WI38 (cell line): ENCODE measurements around the gene AFG3L2.

Source experiments
- H3K4me3 ChIP-seq: 2 replicates; pipeline ENCODE4 v1.5.1; 2011; ENCODE audit warnings: low read depth, mild to moderate bottlenecking, control low read depth, low read length
- TF ChIP-seq, protein P1 (sequence below): IDR thresholded peaks from 2 replicates; pipeline ENCODE4 v1.5.1; 2012; ENCODE audit warnings: low read depth, mild to moderate bottlenecking, control low read depth, low read length

AFG3L2 gene

DNA sequence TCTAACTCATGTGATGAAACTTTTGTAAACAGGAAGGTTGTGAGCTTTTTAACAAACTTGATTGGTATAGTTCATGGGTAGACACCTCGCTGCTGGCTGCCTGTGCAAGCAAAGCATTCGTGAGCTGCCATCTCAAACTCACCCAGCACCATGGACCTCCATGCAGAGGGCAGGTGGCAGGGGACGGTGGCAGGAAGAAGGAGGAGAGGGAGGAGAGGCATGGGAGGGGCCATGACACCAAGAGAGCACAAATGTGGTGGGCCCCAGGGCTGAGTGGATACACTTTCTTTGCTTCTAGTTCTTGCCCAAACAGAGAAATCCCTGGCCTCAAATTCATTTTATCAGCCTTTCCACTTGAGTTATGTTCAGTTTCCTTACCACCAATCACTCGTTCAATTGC, 29.1 kb downstream of the AFG3L2 start:
- no peak overlapping the region for H3K4me3 ChIP-seq
- TF ChIP-seq, protein P1, sequence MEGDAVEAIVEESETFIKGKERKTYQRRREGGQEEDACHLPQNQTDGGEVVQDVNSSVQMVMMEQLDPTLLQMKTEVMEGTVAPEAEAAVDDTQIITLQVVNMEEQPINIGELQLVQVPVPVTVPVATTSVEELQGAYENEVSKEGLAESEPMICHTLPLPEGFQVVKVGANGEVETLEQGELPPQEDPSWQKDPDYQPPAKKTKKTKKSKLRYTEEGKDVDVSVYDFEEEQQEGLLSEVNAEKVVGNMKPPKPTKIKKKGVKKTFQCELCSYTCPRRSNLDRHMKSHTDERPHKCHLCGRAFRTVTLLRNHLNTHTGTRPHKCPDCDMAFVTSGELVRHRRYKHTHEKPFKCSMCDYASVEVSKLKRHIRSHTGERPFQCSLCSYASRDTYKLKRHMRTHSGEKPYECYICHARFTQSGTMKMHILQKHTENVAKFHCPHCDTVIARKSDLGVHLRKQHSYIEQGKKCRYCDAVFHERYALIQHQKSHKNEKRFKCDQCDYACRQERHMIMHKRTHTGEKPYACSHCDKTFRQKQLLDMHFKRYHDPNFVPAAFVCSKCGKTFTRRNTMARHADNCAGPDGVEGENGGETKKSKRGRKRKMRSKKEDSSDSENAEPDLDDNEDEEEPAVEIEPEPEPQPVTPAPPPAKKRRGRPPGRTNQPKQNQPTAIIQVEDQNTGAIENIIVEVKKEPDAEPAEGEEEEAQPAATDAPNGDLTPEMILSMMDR = no peak

DNA sequence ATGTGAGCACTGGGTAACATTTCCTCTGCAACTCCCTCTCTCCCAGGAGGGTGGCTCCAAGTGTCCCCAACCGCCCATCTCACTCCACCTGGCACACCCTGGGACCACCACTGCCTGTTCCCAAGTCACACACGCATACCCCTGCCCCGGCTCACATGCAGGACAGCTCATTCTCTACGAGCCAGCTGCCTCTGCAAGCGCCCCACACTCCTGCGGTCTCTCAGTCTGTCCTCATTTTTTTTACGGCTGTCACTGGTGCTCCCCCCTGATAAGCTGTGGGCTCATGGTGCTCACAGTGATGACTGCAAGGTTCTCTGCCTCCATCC, 30.8 kb downstream of the AFG3L2 start:
- no peak overlapping the region for H3K4me3 ChIP-seq
- TF ChIP-seq, protein P1 = no peak

DNA sequence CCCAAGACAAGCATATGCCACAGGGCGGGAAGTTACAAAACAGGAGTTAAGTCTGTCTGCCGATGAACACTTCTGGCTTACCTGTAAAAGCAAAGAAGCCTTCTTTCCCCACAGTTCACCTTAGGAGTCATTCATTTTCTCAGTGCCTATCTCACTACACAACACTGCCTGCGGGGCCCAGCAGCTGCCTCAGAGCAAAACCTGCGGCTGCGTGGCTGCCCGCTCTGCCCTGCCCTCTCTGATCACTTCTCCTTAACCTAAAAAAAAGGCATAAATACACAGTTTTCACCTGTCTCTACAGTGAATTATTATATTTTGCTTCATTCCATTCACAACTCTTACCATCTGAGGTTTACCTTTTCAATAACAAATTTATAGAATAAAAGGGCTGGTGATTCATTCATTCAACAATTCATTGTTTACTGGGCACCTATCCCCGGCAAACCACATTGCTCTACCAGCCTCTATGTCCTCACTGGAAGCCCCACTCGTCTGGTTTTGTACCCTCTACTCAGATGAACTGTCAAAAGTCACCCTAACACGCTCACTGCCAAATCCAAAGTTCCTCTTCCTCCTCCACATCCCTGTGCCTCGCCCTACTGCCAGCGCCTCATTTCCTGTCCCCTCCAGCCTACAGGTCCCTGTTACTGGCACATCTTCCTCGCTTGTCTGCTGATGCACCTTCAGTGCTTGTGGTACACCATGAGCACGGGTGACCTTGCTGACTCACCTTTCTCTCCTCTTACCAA, 31.4 kb downstream of the AFG3L2 start:
- TF ChIP-seq, protein P1 = no peak

DNA sequence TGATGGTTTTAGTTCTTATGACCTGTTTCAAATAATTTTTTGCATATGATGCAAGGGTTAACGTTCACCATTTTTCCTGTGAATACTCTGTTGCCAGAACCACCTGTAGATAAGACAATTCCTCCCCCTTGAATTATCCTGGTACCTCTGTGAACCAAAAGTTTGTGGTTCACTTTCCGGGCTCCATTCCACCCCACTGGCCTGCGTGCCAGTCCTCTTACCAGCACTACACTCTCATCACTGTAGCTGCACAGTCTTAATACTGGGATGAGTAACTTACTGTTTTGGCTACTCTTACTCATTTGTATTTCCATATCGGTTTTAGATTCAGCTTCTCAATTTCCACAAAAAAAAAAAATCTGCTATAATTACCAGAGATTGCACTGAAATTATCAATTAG, 34.4 kb downstream of the AFG3L2 start:
- TF ChIP-seq, protein P1 = no peak
- H3K4me3 ChIP-seq = no peak overlapping the region

More for the DNA sequence above, 31.4 kb downstream of the AFG3L2 start:
- H3K4me3 ChIP-seq = no peak overlapping the region

DNA sequence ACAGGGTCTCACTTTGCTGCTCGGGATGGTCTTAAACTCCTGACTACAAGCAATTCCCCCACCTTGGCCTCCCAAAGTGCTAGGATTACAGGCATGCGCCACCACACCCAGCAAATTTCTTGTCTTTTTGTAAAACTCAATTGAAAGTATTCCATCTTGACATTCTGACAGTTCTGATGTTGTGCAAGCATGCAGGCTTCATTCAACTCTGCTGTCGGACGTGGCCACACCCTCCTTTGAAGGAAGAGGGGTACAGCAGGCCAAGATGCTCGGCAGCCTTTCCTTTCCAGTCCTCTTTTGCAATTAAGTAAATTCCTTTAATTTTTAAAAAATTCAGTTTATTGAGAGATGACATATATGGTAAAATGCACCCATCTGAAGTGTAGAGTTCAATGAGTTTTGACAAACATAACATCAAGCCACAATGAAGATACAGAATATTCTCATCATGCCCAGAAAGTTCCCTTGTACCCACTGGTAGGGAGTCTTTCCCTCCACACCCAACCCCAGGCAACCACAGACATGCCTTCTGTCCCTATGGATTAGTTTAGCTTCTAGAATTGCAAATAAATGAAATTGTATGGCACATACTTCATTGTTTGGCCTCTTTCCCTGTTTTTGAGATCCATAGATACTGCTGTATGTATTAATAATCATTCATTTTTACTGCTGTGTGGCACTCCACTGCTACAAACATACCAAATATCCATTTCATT, 35.9 kb downstream of the AFG3L2 start:
- TF ChIP-seq, protein P1 = no peak
- no peak overlapping the region for H3K4me3 ChIP-seq

DNA sequence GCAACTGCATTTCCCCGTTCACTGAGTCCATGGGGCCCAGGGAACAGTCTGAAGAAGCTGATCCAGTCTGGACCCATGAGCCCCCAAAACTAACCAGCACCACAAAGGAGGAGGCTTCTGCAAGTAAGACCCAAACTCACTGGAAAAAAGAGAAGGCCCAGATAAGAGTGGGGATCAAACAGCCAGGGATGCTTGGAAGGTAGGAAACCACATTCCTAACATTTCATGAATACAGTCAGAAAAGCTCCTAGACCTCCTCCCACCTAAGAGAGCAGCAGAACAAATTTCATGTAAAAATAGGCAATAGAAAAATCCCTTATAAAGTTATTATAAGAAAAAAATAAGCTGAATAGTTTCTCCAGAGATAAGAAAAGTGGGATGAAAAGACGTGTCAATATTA, 38.6 kb downstream of the AFG3L2 start:
- TF ChIP-seq, protein P1 = no peak
- no peak overlapping the region for H3K4me3 ChIP-seq

DNA sequence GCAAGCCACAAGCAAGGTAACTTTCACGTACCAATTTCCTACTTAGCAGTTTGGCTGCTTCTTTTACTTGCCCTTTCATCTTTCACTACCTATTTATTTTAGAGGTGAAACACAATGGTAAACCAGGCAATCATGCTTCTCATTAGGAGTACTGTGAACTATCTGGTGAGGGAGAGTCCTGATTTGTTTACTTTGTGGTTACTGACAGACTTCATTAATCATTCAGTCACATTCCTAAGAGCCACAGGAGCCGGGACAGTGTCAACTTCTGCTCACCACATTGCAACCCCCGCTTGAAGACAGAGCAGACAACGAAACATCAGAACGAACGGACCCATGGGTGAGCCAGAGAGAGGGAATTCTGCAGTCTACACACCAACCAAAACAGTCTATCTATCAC, 40.1 kb downstream of the AFG3L2 start:
- H3K4me3 ChIP-seq = no peak overlapping the region
- TF ChIP-seq, protein P1 = no peak
